ENCODE data around the gene LHX4.
"Not testable (repeated sequence)": the region's sequence is repeated elsewhere in the genome, so short reads cannot be mapped to it uniquely, and the experiment has no call there.

Gene LHX4

DNA sequence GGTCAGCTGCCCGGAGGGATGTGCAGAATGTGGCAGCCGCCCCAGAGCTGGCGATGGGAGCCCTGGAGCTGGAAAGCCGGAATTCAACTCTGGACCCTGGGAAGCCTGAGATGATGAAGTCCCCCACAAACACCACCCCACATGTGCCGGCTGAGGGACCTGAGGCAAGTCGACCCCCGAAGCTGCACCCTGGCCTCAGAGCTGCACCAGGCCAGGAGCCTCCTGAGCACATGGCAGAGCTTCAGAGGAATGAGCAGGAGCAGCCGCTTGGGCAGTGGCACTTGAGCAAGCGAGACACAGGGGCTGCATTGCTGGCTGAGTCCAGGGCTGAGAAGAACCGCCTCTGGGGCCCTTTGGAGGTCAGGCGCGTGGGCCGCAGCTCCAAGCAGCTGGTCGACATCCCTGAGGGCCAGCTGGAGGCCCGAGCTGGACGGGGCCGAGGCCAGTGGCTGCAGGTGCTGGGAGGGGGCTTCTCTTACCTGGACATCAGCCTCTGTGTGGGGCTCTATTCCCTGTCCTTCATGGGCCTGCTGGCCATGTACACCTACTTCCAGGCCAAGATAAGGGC lies 33.5 kb upstream of the LHX4 start:
- no peaks in the 10 kb centered on the region for H3K27me3 ChIP-seq (ENCODE audit: control insufficient read depth in 2 of 2, insufficient read depth in 2 of 2, low read length in 2 of 2)
- no peak overlapping the region for H3K27ac ChIP-seq (ENCODE audit: low read depth in 2 of 2, low read length in 2 of 2)
- H3K4me1 ChIP-seq (ENCODE audit: control insufficient read depth in 2 of 2, insufficient read depth in 2 of 2, low read length in 2 of 2) = peaks cover 8 to 14% of the 10 kb centered on the region in 2 donors
- no peaks in the 10 kb centered on the region for H3K9me3 ChIP-seq (ENCODE audit: control insufficient read depth in 2 of 2, low read length in 2 of 2)
- no peak overlapping the region for H3K9ac ChIP-seq (ENCODE audit: low read depth in 1 of 2, low read length in 2 of 2)
- H3K4me3 ChIP-seq (ENCODE audit: low read length in 2 of 2) = no peak overlapping the region
- peaks cover 17 to 36% of the 10 kb centered on the region in 2 donors for H3K36me3 ChIP-seq (ENCODE audit: control insufficient read depth in 2 of 2, insufficient read depth in 2 of 2, low read length in 2 of 2)

DNA sequence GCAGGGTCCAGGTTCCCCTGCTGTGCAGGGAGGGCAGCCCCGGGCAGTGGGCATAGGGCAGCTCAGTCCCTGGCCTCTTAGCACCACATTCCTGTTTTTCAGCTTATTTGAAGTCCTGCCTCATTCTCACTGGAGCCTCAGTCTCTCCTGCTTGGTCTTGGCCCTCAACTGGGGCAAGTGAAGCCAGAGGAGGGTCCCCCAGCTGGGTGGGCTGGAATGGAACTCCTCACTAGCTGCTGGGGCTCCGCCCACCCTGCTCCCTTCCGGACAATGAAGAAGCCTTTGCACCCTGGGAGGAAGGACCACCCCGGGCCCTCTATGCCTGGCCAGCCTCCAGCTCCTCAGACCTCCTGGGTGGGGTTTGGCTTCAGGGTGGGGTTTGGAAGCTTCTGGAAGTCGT lies 32.8 kb upstream of the LHX4 start:
- Histone ChIP-seq H3K36me3 (ENCODE audit: control insufficient read depth in 2 of 2, insufficient read depth in 2 of 2, low read length in 2 of 2) (peaks cover 17 to 32% of the 10 kb centered on the region in 2 donors), H3K9me3 (ENCODE audit: control insufficient read depth in 2 of 2, low read length in 2 of 2) (no peaks in the 10 kb centered on the region)

DNA sequence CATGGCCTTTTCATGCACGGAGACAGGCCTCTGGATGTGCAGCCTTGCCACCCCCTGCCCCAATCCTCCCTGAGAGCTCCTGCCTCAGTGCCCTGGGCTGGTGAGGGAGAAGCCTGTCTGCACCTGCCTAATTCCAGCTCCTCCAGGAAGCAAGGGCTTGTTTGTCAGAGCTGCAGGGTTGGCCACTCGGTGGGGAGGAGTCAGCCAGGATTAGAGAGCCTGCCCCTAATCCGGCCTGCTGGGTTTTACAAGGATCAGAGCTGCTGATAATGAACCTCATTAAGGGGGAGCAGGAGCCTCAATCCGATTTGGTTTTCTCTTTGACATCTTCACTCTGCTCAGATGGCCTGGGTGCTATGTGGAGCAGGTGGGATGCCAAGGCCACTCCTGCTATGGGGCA lies 31.9 kb upstream of the LHX4 start:
- Histone ChIP-seq H3K9me3 (ENCODE audit: control insufficient read depth in 2 of 2, low read length in 2 of 2) (no peaks in the 10 kb centered on the region), H3K36me3 (ENCODE audit: control insufficient read depth in 2 of 2, insufficient read depth in 2 of 2, low read length in 2 of 2) (peaks cover 17 to 29% of the 10 kb centered on the region in 2 donors), H3K4me3 (ENCODE audit: low read length in 2 of 2) (no peak overlapping the region), H3K27ac (ENCODE audit: low read depth in 2 of 2, low read length in 2 of 2) (no peak overlapping the region), H3K9ac (ENCODE audit: low read depth in 1 of 2, low read length in 2 of 2) (no peak overlapping the region), H3K27me3 (ENCODE audit: control insufficient read depth in 2 of 2, insufficient read depth in 2 of 2, low read length in 2 of 2) (no peaks in the 10 kb centered on the region), H3K4me1 (ENCODE audit: control insufficient read depth in 2 of 2, insufficient read depth in 2 of 2, low read length in 2 of 2) (peaks cover 8 to 10% of the 10 kb centered on the region in 2 donors)

More for the DNA sequence above, 32.8 kb upstream of the LHX4 start:
- Histone ChIP-seq H3K9ac (ENCODE audit: low read depth in 1 of 2, low read length in 2 of 2) (no peak overlapping the region), H3K27me3 (ENCODE audit: control insufficient read depth in 2 of 2, insufficient read depth in 2 of 2, low read length in 2 of 2) (no peaks in the 10 kb centered on the region), H3K4me3 (ENCODE audit: low read length in 2 of 2) (no peak overlapping the region), H3K4me1 (ENCODE audit: control insufficient read depth in 2 of 2, insufficient read depth in 2 of 2, low read length in 2 of 2) (peaks cover 8 to 14% of the 10 kb centered on the region in 2 donors), H3K27ac (ENCODE audit: low read depth in 2 of 2, low read length in 2 of 2) (no peak overlapping the region)

DNA sequence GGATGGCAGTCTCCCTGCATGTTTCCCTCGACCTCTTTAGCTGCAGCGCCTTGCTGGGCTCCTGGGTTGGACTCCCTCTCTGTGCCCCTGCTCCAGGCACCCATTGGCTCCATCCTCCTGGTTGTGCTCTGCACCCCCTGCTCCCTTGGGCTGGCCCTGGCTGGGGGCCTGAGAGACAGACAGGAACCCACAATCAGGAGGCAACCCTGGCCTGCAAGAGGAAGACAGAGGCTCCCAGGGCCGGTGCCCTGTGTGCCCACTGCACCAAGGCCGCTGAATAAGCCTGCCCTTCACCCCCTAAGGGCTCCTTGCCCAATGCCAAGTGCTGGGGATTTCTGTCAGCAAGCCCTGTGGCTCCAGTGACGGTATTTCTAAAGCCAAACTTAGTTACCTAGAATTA lies 31.5 kb upstream of the LHX4 start:
- Histone ChIP-seq H3K4me3 (ENCODE audit: low read length in 2 of 2) (no peak overlapping the region), H3K27ac (ENCODE audit: low read depth in 2 of 2, low read length in 2 of 2) (no peak overlapping the region), H3K9me3 (ENCODE audit: control insufficient read depth in 2 of 2, low read length in 2 of 2) (no peaks in the 10 kb centered on the region), H3K4me1 (ENCODE audit: control insufficient read depth in 2 of 2, insufficient read depth in 2 of 2, low read length in 2 of 2) (peaks cover 7 to 8% of the 10 kb centered on the region in 2 donors), H3K9ac (ENCODE audit: low read depth in 1 of 2, low read length in 2 of 2) (no peak overlapping the region), H3K27me3 (ENCODE audit: control insufficient read depth in 2 of 2, insufficient read depth in 2 of 2, low read length in 2 of 2) (no peaks in the 10 kb centered on the region), H3K36me3 (ENCODE audit: control insufficient read depth in 2 of 2, insufficient read depth in 2 of 2, low read length in 2 of 2) (peaks cover 17 to 28% of the 10 kb centered on the region in 2 donors)

DNA sequence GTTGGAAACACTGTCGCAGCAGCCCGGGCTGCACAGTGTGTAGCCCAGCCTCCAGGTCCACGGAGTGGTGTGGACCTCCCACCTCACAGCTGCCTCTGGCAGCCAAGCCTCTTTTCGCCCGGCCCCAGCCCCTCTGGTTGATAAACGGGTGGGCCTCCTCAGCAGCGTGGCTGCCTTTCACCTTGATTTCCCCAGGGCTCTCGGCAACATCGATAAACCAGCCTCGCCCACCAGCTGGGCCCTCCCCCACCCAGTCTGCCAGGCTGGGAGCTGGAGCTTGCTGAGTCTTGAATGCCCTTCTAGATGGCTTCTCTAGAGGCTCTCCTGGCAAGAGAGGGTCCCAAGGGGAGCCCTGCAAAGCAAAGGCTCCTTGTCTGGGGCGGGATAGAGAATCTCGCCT lies 31.0 kb upstream of the LHX4 start:
- Histone ChIP-seq H3K27ac (ENCODE audit: low read depth in 2 of 2, low read length in 2 of 2) (no peak overlapping the region), H3K36me3 (ENCODE audit: control insufficient read depth in 2 of 2, insufficient read depth in 2 of 2, low read length in 2 of 2) (peaks cover 17 to 24% of the 10 kb centered on the region in 2 donors), H3K9ac (ENCODE audit: low read depth in 1 of 2, low read length in 2 of 2) (no peak overlapping the region), H3K4me1 (ENCODE audit: control insufficient read depth in 2 of 2, insufficient read depth in 2 of 2, low read length in 2 of 2) (peaks cover 3 to 4% of the 10 kb centered on the region in 2 donors), H3K9me3 (ENCODE audit: control insufficient read depth in 2 of 2, low read length in 2 of 2) (no peaks in the 10 kb centered on the region), H3K4me3 (ENCODE audit: low read length in 2 of 2) (no peak overlapping the region), H3K27me3 (ENCODE audit: control insufficient read depth in 2 of 2, insufficient read depth in 2 of 2, low read length in 2 of 2) (no peaks in the 10 kb centered on the region)

DNA sequence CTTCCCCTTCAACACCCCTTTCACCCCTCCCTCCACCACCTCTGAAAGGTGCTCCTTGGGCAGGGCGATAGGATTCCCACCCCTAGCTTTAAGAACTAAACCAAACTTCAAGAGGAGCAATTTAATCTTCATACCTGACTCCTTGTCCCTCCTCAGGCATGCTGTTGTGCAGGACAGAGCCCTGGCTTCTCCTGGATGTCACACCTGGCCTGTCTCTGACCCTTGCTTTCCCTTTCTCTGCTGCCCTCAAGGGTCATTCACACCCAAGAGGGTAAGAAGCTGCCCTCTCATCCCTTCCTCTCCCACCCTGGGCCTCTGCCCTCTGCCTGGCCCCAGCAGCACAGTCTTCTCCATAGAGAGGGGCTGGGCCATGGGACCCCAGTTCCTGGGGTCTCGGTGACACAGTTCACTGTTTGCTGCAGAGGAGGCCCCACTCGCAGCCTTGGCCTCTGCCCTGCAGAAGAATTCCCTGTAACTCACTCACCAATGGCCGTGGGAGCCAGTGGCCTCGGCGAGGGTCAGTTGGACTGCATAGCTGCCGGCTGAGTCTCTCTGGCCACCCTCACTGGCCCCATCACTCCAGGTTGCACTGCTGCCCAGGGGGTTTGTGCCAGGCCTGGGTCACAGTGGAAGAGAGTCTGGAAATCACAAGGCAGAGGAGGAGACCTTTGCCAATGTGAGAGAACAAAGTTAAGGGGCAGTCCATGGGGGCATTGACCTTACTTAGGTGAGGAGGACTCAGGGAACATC lies 28.4 kb upstream of the LHX4 start:
- H3K27me3 ChIP-seq (ENCODE audit: control insufficient read depth in 2 of 2, insufficient read depth in 2 of 2, low read length in 2 of 2) = no peaks in the 10 kb centered on the region
- no peaks in the 10 kb centered on the region for H3K4me1 ChIP-seq (ENCODE audit: control insufficient read depth in 2 of 2, insufficient read depth in 2 of 2, low read length in 2 of 2)
- no peak overlapping the region for H3K4me3 ChIP-seq (ENCODE audit: low read length in 2 of 2)
- H3K9ac ChIP-seq (ENCODE audit: low read depth in 1 of 2, low read length in 2 of 2) = no peak overlapping the region
- H3K9me3 ChIP-seq (ENCODE audit: control insufficient read depth in 2 of 2, low read length in 2 of 2) = no peaks in the 10 kb centered on the region
- no peak overlapping the region for H3K27ac ChIP-seq (ENCODE audit: low read depth in 2 of 2, low read length in 2 of 2)
- H3K36me3 ChIP-seq (ENCODE audit: control insufficient read depth in 2 of 2, insufficient read depth in 2 of 2, low read length in 2 of 2) = peaks cover 4 to 5% of the 10 kb centered on the region in 2 donors

DNA sequence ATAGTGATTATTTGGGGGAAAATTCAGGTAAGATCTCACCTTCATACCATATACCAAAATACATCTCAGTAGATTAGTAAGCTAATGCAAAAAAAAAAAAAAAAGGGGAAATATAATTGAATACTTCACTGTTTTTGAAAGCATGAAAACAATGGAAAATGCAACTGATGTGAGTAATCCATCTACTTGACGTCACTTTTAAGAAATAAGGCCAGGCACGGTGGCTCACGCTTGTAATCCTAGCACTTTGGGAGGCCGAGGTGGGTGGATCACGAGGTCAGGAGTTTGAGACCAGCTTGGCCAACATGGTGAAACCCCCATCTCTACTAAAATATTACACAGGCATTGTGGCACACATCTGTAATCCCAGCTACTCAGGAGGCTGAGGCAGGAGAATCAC lies 27.5 kb upstream of the LHX4 start:
- H3K4me3 ChIP-seq (ENCODE audit: low read length in 2 of 2); H3K27ac ChIP-seq (ENCODE audit: low read depth in 2 of 2, low read length in 2 of 2); H3K9me3 ChIP-seq (ENCODE audit: control insufficient read depth in 2 of 2, low read length in 2 of 2); H3K27me3 ChIP-seq (ENCODE audit: control insufficient read depth in 2 of 2, insufficient read depth in 2 of 2, low read length in 2 of 2); H3K4me1 ChIP-seq (ENCODE audit: control insufficient read depth in 2 of 2, insufficient read depth in 2 of 2, low read length in 2 of 2); H3K36me3 ChIP-seq (ENCODE audit: control insufficient read depth in 2 of 2, insufficient read depth in 2 of 2, low read length in 2 of 2); H3K9ac ChIP-seq (ENCODE audit: low read depth in 1 of 2, low read length in 2 of 2): not testable (repeated sequence)

DNA sequence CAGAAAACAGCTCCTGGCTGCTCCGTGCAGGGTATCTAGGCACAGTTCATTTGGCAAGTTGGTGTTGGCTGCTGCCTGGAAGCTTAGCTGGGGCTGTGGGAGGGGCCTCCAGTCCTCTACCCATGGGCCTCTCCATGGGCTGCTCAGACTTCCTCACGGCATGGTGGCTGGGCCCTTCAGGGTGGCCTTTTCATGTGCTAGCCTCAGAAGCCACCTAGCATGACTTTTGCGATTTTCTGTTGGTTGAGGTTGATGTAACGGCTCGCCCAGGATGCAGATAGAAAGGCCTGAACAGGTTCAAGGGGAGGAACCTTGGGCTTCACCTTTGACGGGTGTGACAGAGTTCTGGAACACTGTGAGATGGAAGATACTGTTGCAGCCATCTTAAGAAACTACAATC lies 25.8 kb upstream of the LHX4 start:
- Histone ChIP-seq H3K9ac (ENCODE audit: low read depth in 1 of 2, low read length in 2 of 2) (no peak overlapping the region), H3K4me1 (ENCODE audit: control insufficient read depth in 2 of 2, insufficient read depth in 2 of 2, low read length in 2 of 2) (no peaks in the 10 kb centered on the region), H3K4me3 (ENCODE audit: low read length in 2 of 2) (no peak overlapping the region), H3K27me3 (ENCODE audit: control insufficient read depth in 2 of 2, insufficient read depth in 2 of 2, low read length in 2 of 2) (no peaks in the 10 kb centered on the region), H3K27ac (ENCODE audit: low read depth in 2 of 2, low read length in 2 of 2) (no peak overlapping the region), H3K36me3 (ENCODE audit: control insufficient read depth in 2 of 2, insufficient read depth in 2 of 2, low read length in 2 of 2) (no peaks in the 10 kb centered on the region), H3K9me3 (ENCODE audit: control insufficient read depth in 2 of 2, low read length in 2 of 2) (no peaks in the 10 kb centered on the region)

DNA sequence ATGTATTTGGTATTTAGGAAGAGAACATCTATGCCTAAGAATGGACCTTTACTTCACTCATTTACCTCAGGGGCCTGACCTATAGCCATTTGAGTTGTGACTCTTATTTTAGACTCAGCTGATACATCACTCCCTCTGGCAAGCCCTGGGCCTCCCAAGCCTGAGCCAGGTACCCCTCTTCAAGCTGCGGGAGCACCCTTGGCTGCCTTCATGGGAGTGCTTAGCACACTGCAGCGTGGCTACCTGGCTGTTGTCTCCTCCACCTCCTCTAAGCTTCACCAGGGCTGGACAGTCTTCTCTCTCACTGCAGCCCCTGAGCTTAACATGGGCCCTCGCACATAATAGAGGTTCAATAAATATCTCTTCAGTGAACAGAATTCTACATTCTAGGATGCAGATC lies 23.5 kb upstream of the LHX4 start:
- peaks cover 0 to 3% of the 10 kb centered on the region in 2 donors for H3K27me3 ChIP-seq (ENCODE audit: control insufficient read depth in 2 of 2, insufficient read depth in 2 of 2, low read length in 2 of 2)

DNA sequence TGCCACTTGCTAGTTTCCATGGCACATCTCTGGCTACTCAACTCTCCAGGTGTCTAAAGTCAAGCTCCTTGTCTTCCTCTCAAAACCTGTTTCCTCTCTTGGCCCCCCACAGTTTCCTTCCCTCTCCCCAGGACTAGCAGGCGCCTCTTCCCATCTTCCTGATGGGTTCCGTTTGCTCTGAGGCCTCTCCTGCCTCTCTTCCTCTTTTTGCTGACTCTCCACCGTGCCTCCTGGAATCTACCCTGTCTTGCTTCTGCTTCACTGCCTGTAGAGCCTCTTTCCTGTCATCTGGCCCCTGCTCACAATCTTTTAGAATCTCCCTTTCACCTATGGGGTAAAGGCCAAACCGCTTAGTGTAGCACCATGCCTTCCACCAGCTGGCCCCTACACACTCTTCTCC lies 21.8 kb upstream of the LHX4 start:
- H3K9ac ChIP-seq (ENCODE audit: low read depth in 1 of 2, low read length in 2 of 2) = no peak overlapping the region
- no peaks in the 10 kb centered on the region for H3K9me3 ChIP-seq (ENCODE audit: control insufficient read depth in 2 of 2, low read length in 2 of 2)
- peaks cover 0 to 3% of the 10 kb centered on the region in 2 donors for H3K27me3 ChIP-seq (ENCODE audit: control insufficient read depth in 2 of 2, insufficient read depth in 2 of 2, low read length in 2 of 2)
- no peak overlapping the region for H3K4me3 ChIP-seq (ENCODE audit: low read length in 2 of 2)
- H3K4me1 ChIP-seq (ENCODE audit: control insufficient read depth in 2 of 2, insufficient read depth in 2 of 2, low read length in 2 of 2) = no peaks in the 10 kb centered on the region
- H3K27ac ChIP-seq (ENCODE audit: low read depth in 2 of 2, low read length in 2 of 2) = no peak overlapping the region
- no peaks in the 10 kb centered on the region for H3K36me3 ChIP-seq (ENCODE audit: control insufficient read depth in 2 of 2, insufficient read depth in 2 of 2, low read length in 2 of 2)

More for the DNA sequence above, 23.5 kb upstream of the LHX4 start:
- H3K4me3 ChIP-seq (ENCODE audit: low read length in 2 of 2) = no peak overlapping the region
- H3K9me3 ChIP-seq (ENCODE audit: control insufficient read depth in 2 of 2, low read length in 2 of 2) = no peaks in the 10 kb centered on the region
- no peak overlapping the region for H3K27ac ChIP-seq (ENCODE audit: low read depth in 2 of 2, low read length in 2 of 2)
- H3K9ac ChIP-seq (ENCODE audit: low read depth in 1 of 2, low read length in 2 of 2) = no peak overlapping the region
- no peaks in the 10 kb centered on the region for H3K36me3 ChIP-seq (ENCODE audit: control insufficient read depth in 2 of 2, insufficient read depth in 2 of 2, low read length in 2 of 2)
- no peaks in the 10 kb centered on the region for H3K4me1 ChIP-seq (ENCODE audit: control insufficient read depth in 2 of 2, insufficient read depth in 2 of 2, low read length in 2 of 2)

All from mucosa of rectum (tissue), 2 donors.